SK-N-SH (cell line): Measurements from ENCODE around the gene STK26. TPM values are rescaled to one million over a fixed set of nuclear protein-coding genes. Genes with fewer than 3 reads are reported as not detected.

Experiments
- CTCF ChIA-PET: fragments of 300-600, 350-600 bp; formaldehyde crosslinking; extraction: SDS; loops from one replicate; lab custom pipeline; 2021; lab: Yijun Ruan, JAX
- POLR2A ChIA-PET: fragments of 350-600 bp; sonication (Branson Sonifier 250); formaldehyde crosslinking; extraction: SDS; loops from one replicate; lab custom pipeline; 2020; ENCODE audit warnings: antibody characterized with exemption, inconsistent platforms; lab: Yijun Ruan, JAX
- DNase-seq: peaks from one replicate; pipeline ENCODE4 v3.0.0; 2012
- H2AFZ ChIP-seq: fragments of 200-600 bp; sonication (generic); 2 replicates; pipeline ENCODE4 v1.8.1; 2016; ENCODE audit warnings: antibody characterized with exemption, mild to moderate bottlenecking, low read depth
- H3F3A ChIP-seq: fragments of 200-600 bp; sonication (generic); replicated peaks from 2 replicates; pipeline ENCODE3; 2016; ENCODE audit warnings: antibody characterized with exemption, mild to moderate bottlenecking; ENCODE audit not compliant: insufficient read depth
- H3K27ac ChIP-seq, 2 experiments: fragments of 200-500 bp in 1 of 2; fragments of 200-600 bp in 1 of 2; sonication (Bioruptor generic) in 1 of 2; sonication (generic), shearing (Covaris generic) in 1 of 2; 2 replicates each; pipeline versions ENCODE4 v1.5.1 to v1.6.1; 2014 to 2016; ENCODE audit warnings: low read depth in 2 of 2, inconsistent platforms in 1 of 2, low read length in 1 of 2, mild to moderate bottlenecking in 1 of 2, mixed read lengths in 1 of 2
- H3K27me3 ChIP-seq: fragments of 200-600 bp; sonication (generic), shearing (Covaris generic); 2 replicates; pipeline ENCODE4 v1.6.1; 2016; ENCODE audit warnings: mixed run types; ENCODE audit not compliant: insufficient read depth
- H3K36me3 ChIP-seq, 2 experiments: fragments of 200-500 bp in 1 of 2; fragments of 200-600 bp in 1 of 2; sonication (Bioruptor generic) in 1 of 2; sonication (generic) in 1 of 2; replicated peaks in 1 of 2; 2 replicates each; pipeline versions ENCODE3 to v1.5.1; 2014 to 2016; ENCODE audit warnings: low read length in 1 of 2, mild to moderate bottlenecking in 1 of 2; ENCODE audit not compliant: insufficient read depth in 2 of 2, control insufficient read depth in 1 of 2
- H3K4me1 ChIP-seq, 2 experiments: fragments of 200-500 bp in 1 of 2; fragments of 200-600 bp in 1 of 2; sonication (Bioruptor generic) in 1 of 2; sonication (generic), shearing (Covaris generic) in 1 of 2; 2 replicates each; pipeline versions ENCODE4 v1.5.1 to v1.6.1; 2014 to 2016; ENCODE audit warnings: low read depth in 1 of 2, low read length in 1 of 2, mixed run types in 1 of 2; ENCODE audit not compliant: insufficient read depth in 2 of 2, control insufficient read depth in 1 of 2
- H3K4me2 ChIP-seq: fragments of 200-600 bp; sonication (generic), shearing (Covaris generic); 2 replicates; pipeline ENCODE4 v1.6.1; 2017; ENCODE audit warnings: mixed run types
- H3K4me3 ChIP-seq, 2 experiments: fragments of 200-500 bp in 1 of 2; fragments of 200-600 bp in 1 of 2; sonication (Bioruptor generic) in 1 of 2; sonication (generic), shearing (Covaris generic) in 1 of 2; 2 replicates each; pipeline versions ENCODE4 v1.5.1 to v1.8.1; 2014 to 2016; ENCODE audit warnings: low read depth in 2 of 2, inconsistent platforms in 1 of 2, low read length in 1 of 2, mild to moderate bottlenecking in 1 of 2, mixed read lengths in 1 of 2, moderate library complexity in 1 of 2
- H3K79me2 ChIP-seq: fragments of 200-600 bp; sonication (generic); 2 replicates; pipeline ENCODE4 v1.8.1; 2017; ENCODE audit warnings: mild to moderate bottlenecking; ENCODE audit not compliant: insufficient read depth
- H3K9ac ChIP-seq: fragments of 200-600 bp; sonication (generic); 2 replicates; pipeline ENCODE4 v1.6.1; 2017; ENCODE audit warnings: mixed run types
- H3K9me2 ChIP-seq: fragments of 200-600 bp; sonication (generic); 2 replicates; pipeline ENCODE4 v1.6.1; 2017; ENCODE audit warnings: mixed run types
- H3K9me3 ChIP-seq: fragments of 200-600 bp; sonication (generic); 2 replicates; pipeline ENCODE4 v1.6.1; 2017; ENCODE audit warnings: mixed run types, mild to moderate bottlenecking, moderate library complexity
- H4K20me1 ChIP-seq: fragments of 200-600 bp; sonication (generic); 2 replicates; pipeline ENCODE4 v1.6.1; 2017; ENCODE audit warnings: mild to moderate bottlenecking, mixed run types; ENCODE audit not compliant: insufficient read depth
- CHD2 ChIP-seq: fragments of 150-350 bp; IDR thresholded peaks from 2 replicates; pipeline ENCODE4 v1.6.1; 2018; ENCODE audit warnings: low read length; ENCODE audit not compliant: partially characterized antibody
- EP300 ChIP-seq, 2 experiments: IDR thresholded peaks; 2 replicates each; pipeline versions ENCODE4 v1.4.0 to v1.6.1; 2012; ENCODE audit warnings: borderline replicate concordance in 1 of 2, low read depth in 1 of 2, low read length in 1 of 2
- JUND ChIP-seq: IDR thresholded peaks from 2 replicates; pipeline ENCODE4 v1.4.0; 2012
- MEF2A ChIP-seq: IDR thresholded peaks from 2 replicates; pipeline ENCODE4 v1.4.0; 2012; ENCODE audit warnings: low read depth, borderline replicate concordance
- MXI1 ChIP-seq: IDR thresholded peaks from 2 replicates; pipeline ENCODE4 v1.6.1; 2012; ENCODE audit warnings: mild to moderate bottlenecking, low read depth, low read length, improper control_type of control experiment
- NFIC ChIP-seq: IDR thresholded peaks from 2 replicates; pipeline ENCODE4 v1.4.0; 2012; ENCODE audit warnings: borderline replicate concordance
- NRF1 ChIP-seq: IDR thresholded peaks from 2 replicates; pipeline ENCODE4 v1.6.1; 2012; ENCODE audit warnings: low read depth, mild to moderate bottlenecking, low read length
- PBX3 ChIP-seq: IDR thresholded peaks from 2 replicates; pipeline ENCODE4; 2012
- POLR2AphosphoS5 ChIP-seq: IDR thresholded peaks from 2 replicates; pipeline ENCODE4 v1.6.1; 2012; ENCODE audit warnings: low read depth, low read length
- RAD21 ChIP-seq: IDR thresholded peaks from 2 replicates; pipeline ENCODE4 v1.6.1; 2012; ENCODE audit warnings: mild to moderate bottlenecking, low read length
- RCOR1 ChIP-seq: fragments of 150-350 bp; IDR thresholded peaks from 2 replicates; pipeline ENCODE4 v1.6.1; 2017; ENCODE audit warnings: antibody characterized with exemption, low read length
- RXRA ChIP-seq: IDR thresholded peaks from 2 replicates; pipeline ENCODE4 v1.4.0; 2012; ENCODE audit warnings: low read depth, mild to moderate bottlenecking, borderline replicate concordance
- SIN3A ChIP-seq: IDR thresholded peaks from 2 replicates; pipeline ENCODE4 v1.6.1; 2012; ENCODE audit warnings: low read depth, mild to moderate bottlenecking, low read length, moderate library complexity, borderline replicate concordance
- SMC3 ChIP-seq: IDR thresholded peaks from 2 replicates; pipeline ENCODE4 v1.6.1; 2012; ENCODE audit warnings: low read depth, low read length, improper control_type of control experiment
- TCF12 ChIP-seq: IDR thresholded peaks from 2 replicates; pipeline ENCODE4 v1.4.0; 2012
- TEAD4 ChIP-seq: IDR thresholded peaks from 2 replicates; pipeline ENCODE4 v1.4.0; 2012; ENCODE audit warnings: mild to moderate bottlenecking, borderline replicate concordance; ENCODE audit not compliant: insufficient read depth
- USF2 ChIP-seq: fragments of 150-350 bp; IDR thresholded peaks from 2 replicates; pipeline ENCODE4 v1.6.1; 2017; ENCODE audit warnings: antibody characterized with exemption, low read length, low read depth, borderline replicate concordance
- WGBS: methylation state at CpG from one replicate; pipeline ENCODE4 v1.1.6; 2017; ENCODE audit warnings: low lambda C conversion rate; 5-methylcytosine and 5-hydroxymethylcytosine counted together
- polyA plus RNA-seq, 3 experiments: library from polyadenylated mRNA; depleted of rRNA; stranded (reverse); fragments of >200 nt; gene quantifications; 2 replicates each; pipeline ENCODE4 v1.2.3, GENCODE V29; 2012
- TF ChIP-seq, protein P1 (sequence below): IDR thresholded peaks from 2 replicates; pipeline ENCODE4 v1.4.0; 2012; ENCODE audit warnings: low read depth, borderline replicate concordance
- TF ChIP-seq, protein P2 (sequence below): IDR thresholded peaks from 2 replicates; pipeline ENCODE4 v1.4.0; 2012; ENCODE audit warnings: low read depth
- TF ChIP-seq, protein P3 (sequence below): fragments of 200-600 bp; sonication (generic); IDR thresholded peaks from 2 replicates; pipeline ENCODE4 v1.6.1; 2017; ENCODE audit warnings: antibody characterized with exemption, mild to moderate bottlenecking, moderate library complexity
- TF ChIP-seq, protein P4 (sequence below): IDR thresholded peaks from 2 replicates; pipeline ENCODE4 v1.6.1; 2012; ENCODE audit warnings: mild to moderate bottlenecking, low read depth, low read length, moderate library complexity

Gene STK26
- polyA plus RNA-seq, 1 of the 3 experiments (the other 2 are of a cell fraction), result 3.5 TPM

- TF ChIP-seq PBX3, result no peak
These were observed 96.9 kb downstream of the STK26 start (continued) for GRCh38 chrX:132119821-132120515.

DNA sequence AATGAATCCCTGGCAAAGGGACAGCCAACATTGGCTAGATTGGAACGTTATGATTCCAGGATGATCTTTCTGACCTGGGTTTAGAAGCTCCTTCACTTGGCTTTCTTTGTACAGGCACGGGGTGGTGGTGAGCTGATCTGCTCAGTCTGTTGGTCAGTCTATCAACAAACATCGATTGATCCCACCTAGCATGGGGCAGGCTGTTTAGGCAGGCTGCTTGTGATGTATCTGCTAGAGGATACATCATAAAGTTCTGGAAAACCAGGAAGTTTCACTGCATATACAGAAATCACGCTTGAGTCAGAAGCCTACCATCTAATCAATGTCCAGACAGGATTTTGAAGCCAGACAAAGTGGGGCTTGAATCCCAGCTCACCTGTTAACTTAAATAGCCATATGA, 97.8 kb downstream of the STK26 start:
- Histone ChIP-seq H3K27ac (no peak overlapping the region), H3K9me2 (no peaks in the 10 kb centered on the region), H3F3A (no peaks in the 10 kb centered on the region), H3K9me3 (no peaks in the 10 kb centered on the region), H4K20me1 (no peaks in the 10 kb centered on the region), H3K4me3 (no peak overlapping the region), H3K36me3 (no peaks in the 10 kb centered on the region), H2AFZ (no peak overlapping the region), H3K27me3 (peaks cover 10% of the 10 kb centered on the region; the same call in 1 of the 2 replicates), H3K9ac (no peak overlapping the region), H3K4me1 (no peaks in the 10 kb centered on the region; a peak in 1 of 4 replicates), H3K4me2 (no peak overlapping the region), H3K79me2 (no peaks in the 10 kb centered on the region)
- no peak for DNase-seq
- 30% methylated on average over 4 of the region's 4 CpGs for WGBS
- ChIA-PET POLR2A (no interaction called here), CTCF (interaction anchor here (1.1 kb wide), 1 partner anchor 29 kb away, joined by 4 read pairs; no protein-coding TSS in a partner anchor)
- no peak for TF ChIP-seq EP300 (IDR thresholded peaks at IDR 0.05; ENCODE audit: borderline replicate concordance in 1 of 2, low read depth in 1 of 2, low read length in 1 of 2)
- no peak for TF ChIP-seq MXI1
- TF ChIP-seq POLR2AphosphoS5, result no peak
- no peak for TF ChIP-seq SMC3
- TF ChIP-seq, protein P1, sequence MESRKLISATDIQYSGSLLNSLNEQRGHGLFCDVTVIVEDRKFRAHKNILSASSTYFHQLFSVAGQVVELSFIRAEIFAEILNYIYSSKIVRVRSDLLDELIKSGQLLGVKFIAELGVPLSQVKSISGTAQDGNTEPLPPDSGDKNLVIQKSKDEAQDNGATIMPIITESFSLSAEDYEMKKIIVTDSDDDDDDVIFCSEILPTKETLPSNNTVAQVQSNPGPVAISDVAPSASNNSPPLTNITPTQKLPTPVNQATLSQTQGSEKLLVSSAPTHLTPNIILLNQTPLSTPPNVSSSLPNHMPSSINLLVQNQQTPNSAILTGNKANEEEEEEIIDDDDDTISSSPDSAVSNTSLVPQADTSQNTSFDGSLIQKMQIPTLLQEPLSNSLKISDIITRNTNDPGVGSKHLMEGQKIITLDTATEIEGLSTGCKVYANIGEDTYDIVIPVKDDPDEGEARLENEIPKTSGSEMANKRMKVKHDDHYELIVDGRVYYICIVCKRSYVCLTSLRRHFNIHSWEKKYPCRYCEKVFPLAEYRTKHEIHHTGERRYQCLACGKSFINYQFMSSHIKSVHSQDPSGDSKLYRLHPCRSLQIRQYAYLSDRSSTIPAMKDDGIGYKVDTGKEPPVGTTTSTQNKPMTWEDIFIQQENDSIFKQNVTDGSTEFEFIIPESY, result no peak
- TF ChIP-seq TEAD4, result no peak
- no peak for TF ChIP-seq JUND
- TF ChIP-seq RXRA, result no peak
- no peak for TF ChIP-seq CHD2
- TF ChIP-seq MEF2A, result no peak
- TF ChIP-seq, protein P2, sequence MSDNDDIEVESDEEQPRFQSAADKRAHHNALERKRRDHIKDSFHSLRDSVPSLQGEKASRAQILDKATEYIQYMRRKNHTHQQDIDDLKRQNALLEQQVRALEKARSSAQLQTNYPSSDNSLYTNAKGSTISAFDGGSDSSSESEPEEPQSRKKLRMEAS, result no peak
- TF ChIP-seq RAD21, result no peak
- TF ChIP-seq SIN3A, result no peak
- TF ChIP-seq NFIC, result no peak
- no peak for TF ChIP-seq RCOR1
- TF ChIP-seq, protein P3, sequence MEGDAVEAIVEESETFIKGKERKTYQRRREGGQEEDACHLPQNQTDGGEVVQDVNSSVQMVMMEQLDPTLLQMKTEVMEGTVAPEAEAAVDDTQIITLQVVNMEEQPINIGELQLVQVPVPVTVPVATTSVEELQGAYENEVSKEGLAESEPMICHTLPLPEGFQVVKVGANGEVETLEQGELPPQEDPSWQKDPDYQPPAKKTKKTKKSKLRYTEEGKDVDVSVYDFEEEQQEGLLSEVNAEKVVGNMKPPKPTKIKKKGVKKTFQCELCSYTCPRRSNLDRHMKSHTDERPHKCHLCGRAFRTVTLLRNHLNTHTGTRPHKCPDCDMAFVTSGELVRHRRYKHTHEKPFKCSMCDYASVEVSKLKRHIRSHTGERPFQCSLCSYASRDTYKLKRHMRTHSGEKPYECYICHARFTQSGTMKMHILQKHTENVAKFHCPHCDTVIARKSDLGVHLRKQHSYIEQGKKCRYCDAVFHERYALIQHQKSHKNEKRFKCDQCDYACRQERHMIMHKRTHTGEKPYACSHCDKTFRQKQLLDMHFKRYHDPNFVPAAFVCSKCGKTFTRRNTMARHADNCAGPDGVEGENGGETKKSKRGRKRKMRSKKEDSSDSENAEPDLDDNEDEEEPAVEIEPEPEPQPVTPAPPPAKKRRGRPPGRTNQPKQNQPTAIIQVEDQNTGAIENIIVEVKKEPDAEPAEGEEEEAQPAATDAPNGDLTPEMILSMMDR, result no peak
- no peak for TF ChIP-seq TCF12
- no peak for TF ChIP-seq NRF1
- no peak for TF ChIP-seq USF2
- TF ChIP-seq, protein P4, sequence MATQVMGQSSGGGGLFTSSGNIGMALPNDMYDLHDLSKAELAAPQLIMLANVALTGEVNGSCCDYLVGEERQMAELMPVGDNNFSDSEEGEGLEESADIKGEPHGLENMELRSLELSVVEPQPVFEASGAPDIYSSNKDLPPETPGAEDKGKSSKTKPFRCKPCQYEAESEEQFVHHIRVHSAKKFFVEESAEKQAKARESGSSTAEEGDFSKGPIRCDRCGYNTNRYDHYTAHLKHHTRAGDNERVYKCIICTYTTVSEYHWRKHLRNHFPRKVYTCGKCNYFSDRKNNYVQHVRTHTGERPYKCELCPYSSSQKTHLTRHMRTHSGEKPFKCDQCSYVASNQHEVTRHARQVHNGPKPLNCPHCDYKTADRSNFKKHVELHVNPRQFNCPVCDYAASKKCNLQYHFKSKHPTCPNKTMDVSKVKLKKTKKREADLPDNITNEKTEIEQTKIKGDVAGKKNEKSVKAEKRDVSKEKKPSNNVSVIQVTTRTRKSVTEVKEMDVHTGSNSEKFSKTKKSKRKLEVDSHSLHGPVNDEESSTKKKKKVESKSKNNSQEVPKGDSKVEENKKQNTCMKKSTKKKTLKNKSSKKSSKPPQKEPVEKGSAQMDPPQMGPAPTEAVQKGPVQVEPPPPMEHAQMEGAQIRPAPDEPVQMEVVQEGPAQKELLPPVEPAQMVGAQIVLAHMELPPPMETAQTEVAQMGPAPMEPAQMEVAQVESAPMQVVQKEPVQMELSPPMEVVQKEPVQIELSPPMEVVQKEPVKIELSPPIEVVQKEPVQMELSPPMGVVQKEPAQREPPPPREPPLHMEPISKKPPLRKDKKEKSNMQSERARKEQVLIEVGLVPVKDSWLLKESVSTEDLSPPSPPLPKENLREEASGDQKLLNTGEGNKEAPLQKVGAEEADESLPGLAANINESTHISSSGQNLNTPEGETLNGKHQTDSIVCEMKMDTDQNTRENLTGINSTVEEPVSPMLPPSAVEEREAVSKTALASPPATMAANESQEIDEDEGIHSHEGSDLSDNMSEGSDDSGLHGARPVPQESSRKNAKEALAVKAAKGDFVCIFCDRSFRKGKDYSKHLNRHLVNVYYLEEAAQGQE, result no peak
